HEK293T (cell line): Measurements from ENCODE around the gene ARHGAP9.

Experiments
- ARNT ChIP-seq: fragments of 450-650 bp; IDR thresholded peaks from 2 replicates; pipeline ENCODE4 v1.6.1; 2017; ENCODE audit warnings: mild to moderate bottlenecking
- BHLHE40 ChIP-seq: fragments of 450-650 bp; IDR thresholded peaks from 2 replicates; pipeline ENCODE4 v1.6.1; 2016; ENCODE audit warnings: mild to moderate bottlenecking, moderate library complexity, borderline replicate concordance
- CTBP1 ChIP-seq: fragments of 450-650 bp; IDR thresholded peaks from 2 replicates; pipeline ENCODE4 v1.6.1; 2016; ENCODE audit warnings: borderline replicate concordance
- ELF4 ChIP-seq: fragments of 450-650 bp; IDR thresholded peaks from 2 replicates; pipeline ENCODE4 v1.6.1; 2017; ENCODE audit warnings: antibody characterized with exemption
- FOXA1 ChIP-seq: fragments of 450-650 bp; IDR thresholded peaks from 2 replicates; pipeline ENCODE4 v1.6.1; 2016; ENCODE audit warnings: mild to moderate bottlenecking
- FOXK2 ChIP-seq: fragments of 450-650 bp; IDR thresholded peaks from 2 replicates; pipeline ENCODE4 v1.6.1; 2016; ENCODE audit warnings: mild to moderate bottlenecking
- FOXM1 ChIP-seq: fragments of 450-650 bp; IDR thresholded peaks from 2 replicates; pipeline ENCODE4 v1.6.1; 2017; ENCODE audit warnings: mild to moderate bottlenecking, borderline replicate concordance
- NFRKB ChIP-seq: fragments of 450-650 bp; IDR thresholded peaks from 2 replicates; pipeline ENCODE4 v1.6.1; 2016; ENCODE audit warnings: mild to moderate bottlenecking, moderate library complexity
- PKNOX1 ChIP-seq: fragments of 450-650 bp; IDR thresholded peaks from 2 replicates; pipeline ENCODE4 v1.6.1; 2016
- SP1 ChIP-seq: fragments of 450-650 bp; IDR thresholded peaks from 2 replicates; pipeline ENCODE4 v1.6.1; 2017
- SUZ12 ChIP-seq: fragments of 450-650 bp; IDR thresholded peaks from 2 replicates; pipeline ENCODE4 v1.6.1; 2016; ENCODE audit warnings: mild to moderate bottlenecking
- TARDBP ChIP-seq: fragments of 450-650 bp; IDR thresholded peaks from 2 replicates; pipeline ENCODE4 v1.6.1; 2016
- ZNF384 ChIP-seq: fragments of 450-650 bp; IDR thresholded peaks from 2 replicates; pipeline ENCODE4 v1.6.1; 2016

GRCh38 chr12:57465747-57466505, 13.7 kb downstream of the ARHGAP9 start:
- TF ChIP-seq BHLHE40 (no peak), TARDBP (no peak), FOXA1 (no peak), ARNT (no peak), CTBP1 (no peak), PKNOX1 (no peak), SP1 (no peak), FOXK2 (no peak), ELF4 (no peak), ZNF384 (no peak), SUZ12 (no peak), NFRKB (no peak), FOXM1 (no peak)
